ENCODE results near the gene UGT1A7.
"Not testable (repeated sequence)": the region's sequence is repeated elsewhere in the genome, so short reads cannot be mapped to it uniquely, and the experiment has no call there.

UGT1A7 gene

GRCh38 chr2:233684640-233685039 lies 2.9 kb downstream of the UGT1A7 start:
- DNase-seq = no peak

DNA sequence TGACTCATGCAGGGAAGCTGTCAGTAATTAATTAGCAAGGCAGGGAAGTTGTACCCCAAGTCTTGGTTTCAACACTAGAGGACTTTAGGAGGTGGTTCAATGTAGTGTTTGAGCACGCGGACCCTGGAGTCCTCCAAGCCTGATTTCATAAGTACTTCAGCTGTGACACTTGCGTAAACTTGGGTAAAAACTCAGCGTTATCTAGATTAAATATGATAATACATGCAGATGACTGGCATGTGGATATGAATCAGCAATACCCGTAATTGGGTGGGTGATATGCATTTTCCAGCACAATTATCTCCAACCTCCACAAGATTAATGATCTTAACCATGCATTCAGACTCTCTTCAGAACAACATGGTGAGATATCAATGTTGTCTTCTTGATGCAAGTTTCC lies 5.2 kb downstream of the UGT1A7 start:
- DNase-seq = no peak

DNA sequence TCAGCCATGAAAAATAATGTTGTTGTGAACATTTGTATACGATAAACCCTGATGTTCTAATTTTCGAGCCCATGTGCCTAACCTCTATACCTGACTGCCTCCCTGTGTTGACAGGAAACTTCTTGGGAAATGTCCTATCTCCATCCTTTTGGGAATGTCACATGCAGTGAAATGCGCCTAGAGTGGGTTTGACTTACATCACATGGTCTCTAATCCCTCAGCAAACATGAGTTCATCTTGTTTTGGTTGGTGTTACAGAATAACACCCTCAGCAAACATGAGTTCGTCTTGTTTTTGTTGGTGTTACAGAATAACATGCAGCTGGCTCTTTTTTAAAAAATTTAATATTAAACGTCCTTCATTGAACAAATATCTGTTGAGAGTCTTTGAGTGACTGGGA lies 6.6 kb downstream of the UGT1A7 start:
- no peak for DNase-seq

DNA sequence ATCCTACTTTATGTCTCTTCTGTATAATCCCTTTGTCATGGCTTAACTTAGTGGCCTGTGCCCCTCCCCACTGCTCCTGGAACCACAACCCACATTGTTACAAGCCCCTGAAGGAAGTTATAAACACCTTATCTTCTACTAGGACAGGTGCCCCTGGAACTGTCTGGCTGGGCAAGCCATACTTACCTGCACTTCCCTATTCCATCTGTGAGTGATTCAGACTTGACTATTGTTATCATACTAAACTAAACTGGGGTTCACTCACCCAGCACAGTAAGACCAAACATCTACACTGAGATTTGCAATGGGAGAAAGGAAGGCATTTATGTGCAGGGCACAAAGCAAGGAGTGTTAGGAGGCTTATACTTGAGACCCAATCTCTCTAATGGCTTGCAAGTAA lies 7.3 kb downstream of the UGT1A7 start:
- DNase-seq = no peak

DNA sequence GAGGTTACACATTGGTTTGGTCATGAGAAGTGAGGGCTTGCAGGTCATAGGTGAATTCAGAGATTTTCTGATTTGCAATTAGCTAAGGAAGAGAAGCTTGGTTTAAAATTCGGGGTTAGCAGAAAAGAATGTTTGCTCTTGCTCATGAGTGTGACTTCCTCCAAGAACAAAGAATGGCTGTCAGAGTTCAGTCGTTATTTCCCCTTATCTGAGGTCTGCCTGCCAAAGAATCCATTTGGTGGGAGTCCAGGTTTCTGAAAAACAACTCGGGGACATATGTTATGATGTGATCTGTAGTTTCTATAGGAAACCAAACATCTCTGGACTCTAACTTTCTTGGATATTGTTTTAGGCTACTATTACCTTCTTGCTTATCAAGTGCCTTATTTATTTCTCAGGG lies 7.8 kb downstream of the UGT1A7 start:
- DNase-seq = no peak

DNA sequence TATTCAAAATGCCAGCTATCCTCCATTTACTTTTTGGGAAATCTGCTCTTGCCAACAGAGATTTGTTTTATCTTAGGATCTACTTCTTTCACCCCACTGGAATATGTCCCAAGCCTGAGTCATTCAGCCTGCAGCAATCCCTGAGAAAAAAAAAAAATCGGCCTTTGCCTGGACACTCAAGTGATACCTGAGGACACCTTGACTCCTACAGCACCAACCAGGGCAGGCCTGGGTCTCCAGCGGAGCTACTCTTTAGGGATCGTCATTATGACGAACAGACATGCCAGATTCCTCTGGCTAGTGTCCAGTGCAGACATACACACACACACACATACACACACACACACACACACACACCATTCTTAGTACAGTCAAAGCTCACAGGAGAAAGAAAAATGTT lies 8.7 kb downstream of the UGT1A7 start:
- no peak for DNase-seq

GRCh38 chr2:233691443-233692433 lies 10.0 kb downstream of the UGT1A7 start:
- no peak for DNase-seq

DNA sequence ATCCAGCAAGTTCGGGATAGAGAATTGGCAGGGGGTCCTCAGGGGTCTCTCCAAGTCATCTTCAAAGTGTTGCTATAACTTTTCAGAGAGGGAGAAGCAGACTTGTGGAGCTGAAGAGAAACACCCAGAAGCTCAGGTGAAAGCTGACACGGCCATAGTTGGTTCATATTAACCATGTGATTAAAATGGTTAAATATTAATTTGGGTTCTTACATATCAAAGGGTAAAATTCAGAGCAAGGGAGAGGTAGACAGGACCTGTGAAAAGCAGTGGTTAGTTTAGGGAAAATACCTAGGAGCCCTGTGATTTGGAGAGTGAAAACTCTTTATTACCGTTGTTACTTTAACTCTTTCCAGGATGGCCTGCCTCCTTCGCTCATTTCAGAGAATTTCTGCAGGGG lies 10.9 kb downstream of the UGT1A7 start, which contains the start of gene UGT1A6:
Gene UGT1A6 (plus strand): TSS at position 243 of the 400 bp plus-strand sequence. CDS start 115 bp downstream, at position 358.
- DNase-seq = no peak

- no peak for DNase-seq
Observed at GRCh38 chr2:233693963-233694362, 12.3 kb downstream of the UGT1A7 start.

DNA sequence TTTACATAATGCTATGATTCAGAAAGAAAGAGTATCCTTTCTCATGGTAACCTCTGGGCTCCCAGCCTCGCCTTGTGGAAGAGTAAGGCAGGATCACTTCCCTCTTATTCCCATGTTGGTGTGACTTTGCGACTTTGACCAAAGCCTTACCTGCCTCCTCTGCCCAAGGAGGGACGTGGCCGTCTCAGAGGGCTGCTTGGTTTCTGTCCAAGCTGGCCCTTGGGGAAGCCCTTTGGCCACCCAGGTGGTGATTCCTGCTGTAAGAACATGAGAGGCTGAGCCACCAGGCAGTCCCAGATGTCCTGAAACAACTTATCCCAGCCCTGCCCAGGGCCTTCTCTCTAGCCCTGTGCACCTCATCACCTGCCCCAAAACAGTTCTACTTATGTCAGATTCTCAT lies 17.0 kb downstream of the UGT1A7 start:
- DNase-seq = no peak

GRCh38 chr2:233699424-233700027 lies 17.8 kb downstream of the UGT1A7 start:
- DNase-seq = no peak

- DNase-seq = no peak
Observed at GRCh38 chr2:233700028-233700635, 18.4 kb downstream of the UGT1A7 start.

GRCh38 chr2:233700842-233701241 lies 19.1 kb downstream of the UGT1A7 start:
- DNase-seq = not testable (repeated sequence)

GRCh38 chr2:233702238-233702637 lies 20.5 kb downstream of the UGT1A7 start:
- no peak for DNase-seq

DNA sequence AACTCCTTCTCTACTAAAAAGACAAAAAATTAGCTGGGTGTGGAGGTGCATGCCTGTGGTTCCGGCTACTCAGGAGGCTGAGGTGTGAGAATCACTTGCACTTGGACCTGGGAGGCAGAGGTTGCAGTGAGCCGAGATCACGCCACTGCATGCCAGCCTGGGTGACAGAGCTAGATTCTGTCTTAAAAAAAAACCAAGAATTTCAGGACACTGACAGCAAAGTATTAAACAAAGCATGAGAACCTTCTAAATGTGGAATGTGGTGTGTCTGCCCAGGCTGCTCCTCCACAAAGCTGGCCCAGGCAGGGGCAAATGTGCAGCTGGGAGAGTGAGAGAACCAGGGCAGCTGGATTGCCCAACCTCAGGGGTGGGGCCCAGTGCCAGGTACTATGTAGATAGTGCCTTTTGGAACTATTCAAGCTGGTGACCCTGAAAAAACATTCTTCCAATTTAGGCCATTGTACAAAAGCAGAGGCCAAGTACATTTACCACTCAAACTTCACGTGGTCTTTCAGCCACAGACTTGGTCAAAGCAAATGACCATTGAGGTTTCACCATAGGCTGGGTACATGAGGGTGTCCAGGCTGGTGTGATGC lies 24.3 kb downstream of the UGT1A7 start:
- DNase-seq = no peak

- DNase-seq = no peak
Observed at GRCh38 chr2:233706720-233707119, 25.0 kb downstream of the UGT1A7 start.

GRCh38 chr2:233707940-233708644 lies 26.4 kb downstream of the UGT1A7 start:
- DNase-seq = no peak

DNA sequence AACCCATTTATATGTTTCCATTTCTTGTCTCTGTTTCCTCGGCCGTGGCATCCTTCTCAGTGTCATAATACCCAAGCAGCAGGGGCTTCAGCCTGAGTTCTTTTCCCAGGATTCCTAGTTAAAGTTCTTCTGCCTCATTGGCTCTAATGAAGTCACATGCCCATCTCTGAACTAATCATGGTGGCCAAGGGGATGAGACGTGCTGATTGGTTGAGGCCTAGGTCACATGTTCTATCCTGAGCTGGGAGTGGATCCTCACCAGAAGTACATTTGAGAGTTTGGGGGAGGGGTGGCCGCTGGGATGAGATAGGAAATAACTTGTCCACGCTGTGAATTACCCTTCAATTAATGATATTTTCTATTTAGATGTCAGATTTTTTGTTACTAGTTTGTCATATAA lies 27.2 kb downstream of the UGT1A7 start:
- DNase-seq = no peak

DNA sequence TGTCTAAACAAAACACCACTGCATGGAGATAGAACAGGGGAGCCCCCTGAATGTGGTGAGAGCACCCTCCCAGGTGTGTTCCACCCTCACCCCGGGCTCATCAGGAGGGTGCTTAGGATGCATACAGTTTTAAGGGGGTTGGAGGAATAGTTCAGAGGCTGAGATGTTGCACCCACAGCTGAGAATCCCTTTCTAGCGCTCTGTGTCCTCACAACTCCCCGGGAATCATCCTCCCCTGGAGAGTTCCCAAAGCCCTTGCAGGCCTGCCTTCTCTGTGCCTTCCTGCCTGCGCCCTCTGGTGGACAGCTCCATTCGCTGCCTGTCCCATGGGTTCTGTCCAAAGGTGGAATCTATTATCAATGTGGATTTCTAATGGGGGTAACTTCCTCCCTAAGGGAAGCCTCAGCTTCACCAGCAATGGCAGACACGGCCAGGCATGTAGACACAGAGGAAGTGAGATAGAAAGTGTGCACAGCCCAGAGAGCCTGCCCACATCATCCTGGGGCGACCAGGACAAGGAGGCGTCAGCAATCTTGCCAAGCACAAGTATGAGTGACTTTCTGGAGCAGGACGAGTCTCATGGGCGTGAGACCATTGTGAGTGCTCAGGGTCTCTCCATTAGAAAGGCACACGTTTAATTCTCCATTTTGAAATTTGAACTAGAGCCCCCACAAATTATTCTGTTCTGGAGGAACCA lies 29.8 kb downstream of the UGT1A7 start:
- peak; percentile 56 for DNase-seq

DNA sequence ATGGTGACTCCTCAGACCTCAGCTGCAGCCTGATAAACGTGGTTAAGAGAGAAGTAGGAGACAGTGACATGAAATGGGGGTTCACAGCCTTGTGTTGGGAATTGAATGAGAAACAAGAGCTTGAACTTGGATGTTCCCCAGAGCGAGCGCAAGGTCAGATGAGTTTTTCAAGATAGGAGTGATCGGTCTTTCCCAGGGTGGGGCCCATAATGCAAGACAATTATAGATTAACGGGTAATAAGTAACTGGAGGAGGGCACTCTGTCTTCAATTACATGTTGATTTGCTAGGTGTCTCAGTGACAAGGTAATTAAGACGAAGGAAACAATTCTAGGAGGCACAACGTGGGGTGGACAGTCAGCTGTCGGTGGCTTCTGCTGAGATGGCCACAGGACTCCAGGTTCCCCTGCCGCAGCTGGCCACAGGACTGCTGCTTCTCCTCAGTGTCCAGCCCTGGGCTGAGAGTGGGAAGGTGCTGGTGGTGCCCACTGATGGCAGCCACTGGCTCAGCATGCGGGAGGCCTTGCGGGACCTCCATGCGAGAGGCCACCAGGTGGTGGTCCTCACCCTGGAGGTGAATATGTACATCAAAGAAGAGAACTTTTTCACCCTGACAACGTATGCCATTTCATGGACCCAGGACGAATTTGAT lies 31.0 kb downstream of the UGT1A7 start, which contains the start of gene UGT1A5:
Gene UGT1A5 (plus strand): TSS at position 297 of the 651 bp plus-strand sequence. CDS start 85 bp downstream, at position 382.
- no peak for DNase-seq

GRCh38 chr2:233713262-233713615 lies 31.5 kb downstream of the UGT1A7 start:
- DNase-seq = no peak
